ENCODE results near the gene KLK4.

KLK4 gene

GRCh38 chr19:50911206-50912101 lies at the start of gene KLK4:
Gene KLK4 (minus strand): TSS chr19:50911395. CDS start chr19:50910738, 657 bp downstream.
- no peaks in the 10 kb centered on the region for H3K27me3 Mint-ChIP-seq
- no peak within 1 kb of the TSS for H3K4me3 Mint-ChIP-seq
- no peak for DNase-seq
- ATAC-seq = no peak
- no peak within 1 kb of the TSS for H3K27ac Mint-ChIP-seq
- H3K9me3 Mint-ChIP-seq = no peaks in the 10 kb centered on the region
- peaks cover 17% of the 10 kb centered on the region for H3K4me1 Mint-ChIP-seq

- Mint-ChIP-seq H3K4me3 (no peak overlapping the region), H3K9me3 (peaks cover 24 to 29% of the 10 kb centered on the region in 2 donors), H3K27me3 (peaks cover 43% of the 10 kb centered on the region), H3K4me1 (no peaks in the 10 kb centered on the region), H3K27ac (no peak overlapping the region)
- no peak for DNase-seq
- peak; percentile 42 for ATAC-seq
Measured at GRCh38 chr19:50959731-50960500, 48.7 kb upstream of the KLK4 start.

- no peak for ATAC-seq
- Mint-ChIP-seq H3K4me1 (no peaks in the 10 kb centered on the region), H3K9me3 (peaks cover 13 to 16% of the 10 kb centered on the region in 2 donors), H3K27ac (no peak overlapping the region), H3K4me3 (no peak overlapping the region), H3K27me3 (peaks cover 45% of the 10 kb centered on the region)
- no peak for DNase-seq
Measured at GRCh38 chr19:50957587-50957986, 46.4 kb upstream of the KLK4 start.

GRCh38 chr19:50952910-50953309 lies 41.7 kb upstream of the KLK4 start, which contains the start of gene KLK5:
Gene KLK5 (minus strand): TSS chr19:50953038. CDS start chr19:50952657, 381 bp downstream.
- Mint-ChIP-seq H3K4me3 (no peak within 1 kb of the TSS), H3K9me3 (no peaks in the 10 kb centered on the region), H3K27ac (peak within 1 kb of the TSS in 1 of 2 donors; percentile 28)

GRCh38 chr19:50949861-50950260 lies 38.7 kb upstream of the KLK4 start:
- no peaks in the 10 kb centered on the region for H3K4me1 Mint-ChIP-seq
- H3K27ac Mint-ChIP-seq = no peak overlapping the region
- DNase-seq (no peak), ATAC-seq (no peak)
- peaks cover 42% of the 10 kb centered on the region for H3K27me3 Mint-ChIP-seq
- no peaks in the 10 kb centered on the region for H3K9me3 Mint-ChIP-seq
- H3K4me3 Mint-ChIP-seq = no peak overlapping the region

More at GRCh38 chr19:50952910-50953309, 41.7 kb upstream of the KLK4 start, which contains the start of gene KLK5:
- ATAC-seq (no peak), DNase-seq (no peak)
- Mint-ChIP-seq H3K4me1 (no peaks in the 10 kb centered on the region), H3K27me3 (peaks cover 40% of the 10 kb centered on the region)

- no peak for DNase-seq
- H3K4me1 Mint-ChIP-seq = no peaks in the 10 kb centered on the region
- H3K27me3 Mint-ChIP-seq = peaks cover 41% of the 10 kb centered on the region
Measured at GRCh38 chr19:50947123-50947522, 35.9 kb upstream of the KLK4 start.

GRCh38 chr19:50944795-50945194 lies 33.6 kb upstream of the KLK4 start:
- no peak overlapping the region for H3K27ac Mint-ChIP-seq

More at GRCh38 chr19:50947123-50947522, 35.9 kb upstream of the KLK4 start:
- Mint-ChIP-seq H3K9me3 (no peaks in the 10 kb centered on the region), H3K27ac (no peak overlapping the region), H3K4me3 (no peak overlapping the region)
- ATAC-seq = no peak

GRCh38 chr19:50943074-50943828 lies 32.1 kb upstream of the KLK4 start:
- Mint-ChIP-seq H3K4me3 (no peak overlapping the region), H3K4me1 (no peaks in the 10 kb centered on the region), H3K27me3 (peaks cover 32% of the 10 kb centered on the region), H3K9me3 (no peaks in the 10 kb centered on the region), H3K27ac (no peak overlapping the region)
- DNase-seq (no peak), ATAC-seq (no peak)

More at GRCh38 chr19:50944795-50945194, 33.6 kb upstream of the KLK4 start:
- H3K4me3 Mint-ChIP-seq = no peak overlapping the region
- no peaks in the 10 kb centered on the region for H3K9me3 Mint-ChIP-seq
- no peaks in the 10 kb centered on the region for H3K4me1 Mint-ChIP-seq
- DNase-seq (no peak), ATAC-seq (no peak)
- peaks cover 32% of the 10 kb centered on the region for H3K27me3 Mint-ChIP-seq

- Mint-ChIP-seq H3K27me3 (peaks cover 35% of the 10 kb centered on the region), H3K4me3 (no peak overlapping the region), H3K4me1 (no peaks in the 10 kb centered on the region), H3K9me3 (no peaks in the 10 kb centered on the region), H3K27ac (no peak overlapping the region)
- no peak for DNase-seq
- ATAC-seq = no peak
Measured at GRCh38 chr19:50939596-50939995, 28.4 kb upstream of the KLK4 start.

- Mint-ChIP-seq H3K27me3 (peaks cover 50% of the 10 kb centered on the region), H3K4me3 (no peak overlapping the region), H3K27ac (no peak overlapping the region), H3K9me3 (no peaks in the 10 kb centered on the region), H3K4me1 (no peaks in the 10 kb centered on the region)
- ATAC-seq (no peak), DNase-seq (no peak)
Measured at GRCh38 chr19:50933640-50934039, 22.4 kb upstream of the KLK4 start.

- DNase-seq (no peak), ATAC-seq (no peak)
- Mint-ChIP-seq H3K9me3 (no peaks in the 10 kb centered on the region), H3K4me3 (no peak overlapping the region), H3K27me3 (peaks cover 59% of the 10 kb centered on the region), H3K27ac (no peak overlapping the region), H3K4me1 (no peaks in the 10 kb centered on the region)
Measured at GRCh38 chr19:50932690-50933083, 21.5 kb upstream of the KLK4 start.

- Mint-ChIP-seq H3K27ac (no peak overlapping the region), H3K27me3 (peaks cover 64% of the 10 kb centered on the region), H3K9me3 (no peaks in the 10 kb centered on the region), H3K4me3 (no peak overlapping the region), H3K4me1 (no peaks in the 10 kb centered on the region)
- DNase-seq (no peak), ATAC-seq (no peak)
Measured at GRCh38 chr19:50932018-50932689, 21.0 kb upstream of the KLK4 start.

GRCh38 chr19:50931023-50931422 lies 19.8 kb upstream of the KLK4 start:
- peaks cover 64% of the 10 kb centered on the region for H3K27me3 Mint-ChIP-seq
- ATAC-seq (no peak), DNase-seq (no peak)
- no peaks in the 10 kb centered on the region for H3K9me3 Mint-ChIP-seq
- no peak overlapping the region for H3K27ac Mint-ChIP-seq
- no peaks in the 10 kb centered on the region for H3K4me1 Mint-ChIP-seq
- no peak overlapping the region for H3K4me3 Mint-ChIP-seq

GRCh38 chr19:50928831-50929230 lies 17.6 kb upstream of the KLK4 start:
- no peak for DNase-seq
- Mint-ChIP-seq H3K4me1 (no peaks in the 10 kb centered on the region), H3K9me3 (no peaks in the 10 kb centered on the region), H3K27me3 (peaks cover 69% of the 10 kb centered on the region), H3K27ac (no peak overlapping the region), H3K4me3 (no peak overlapping the region)
- no peak for ATAC-seq

GRCh38 chr19:50926144-50926543 lies 14.9 kb upstream of the KLK4 start:
- ATAC-seq (no peak), DNase-seq (no peak)
- H3K4me1 Mint-ChIP-seq = peaks cover 11% of the 10 kb centered on the region
- H3K27me3 Mint-ChIP-seq = peaks cover 73% of the 10 kb centered on the region
- H3K9me3 Mint-ChIP-seq = no peaks in the 10 kb centered on the region
- no peak overlapping the region for H3K4me3 Mint-ChIP-seq
- no peak overlapping the region for H3K27ac Mint-ChIP-seq
